NOMO-1 treated with dmso at 0.1 percent for 144 hours (cell line): Measurements from ENCODE around the gene TSPAN8.
"Not testable (repeated sequence)": the region's sequence is repeated elsewhere in the genome, so short reads cannot be mapped to it uniquely, and the experiment has no call there.

Experiments used
- DNase-seq: peaks from one replicate; lab custom pipeline; 2025; ENCODE audit not compliant: unreplicated experiment; lab: John Stamatoyannopoulos, UW

TSPAN8 gene

DNA sequence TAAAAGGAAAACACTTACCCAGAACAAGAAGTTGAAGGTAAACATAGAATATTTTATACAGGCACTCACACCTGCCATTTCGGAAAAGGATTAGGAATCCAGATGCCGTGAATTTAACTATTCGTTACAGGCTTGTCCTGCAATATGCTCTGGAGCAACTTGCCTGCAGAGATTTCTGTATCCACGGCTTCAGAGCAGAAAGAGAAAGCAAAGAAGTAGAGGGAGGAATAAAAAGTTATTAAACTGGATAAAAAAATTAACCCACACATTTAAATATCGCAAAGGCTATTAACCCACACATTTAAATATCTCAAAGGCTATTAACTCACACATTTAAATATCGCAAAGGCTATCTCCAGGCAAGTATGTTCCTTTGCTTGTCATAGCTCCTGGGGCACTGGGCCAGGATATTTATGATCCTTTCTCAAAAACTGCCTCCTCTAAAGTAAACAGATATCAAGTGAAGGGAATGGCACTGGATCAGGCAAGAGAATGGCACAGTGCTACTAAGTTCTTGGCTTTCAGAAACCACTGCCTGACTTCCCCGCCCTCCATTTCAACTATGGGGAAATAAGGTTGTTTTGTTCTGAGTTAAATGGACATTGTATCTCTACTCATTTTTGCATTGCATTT, at the start of gene TSPAN8:
Gene TSPAN8 (minus strand): TSS at position 399 of the 633 bp plus-strand sequence. CDS start 321 bp downstream, at position 78.
- DNase-seq = no peak

DNA sequence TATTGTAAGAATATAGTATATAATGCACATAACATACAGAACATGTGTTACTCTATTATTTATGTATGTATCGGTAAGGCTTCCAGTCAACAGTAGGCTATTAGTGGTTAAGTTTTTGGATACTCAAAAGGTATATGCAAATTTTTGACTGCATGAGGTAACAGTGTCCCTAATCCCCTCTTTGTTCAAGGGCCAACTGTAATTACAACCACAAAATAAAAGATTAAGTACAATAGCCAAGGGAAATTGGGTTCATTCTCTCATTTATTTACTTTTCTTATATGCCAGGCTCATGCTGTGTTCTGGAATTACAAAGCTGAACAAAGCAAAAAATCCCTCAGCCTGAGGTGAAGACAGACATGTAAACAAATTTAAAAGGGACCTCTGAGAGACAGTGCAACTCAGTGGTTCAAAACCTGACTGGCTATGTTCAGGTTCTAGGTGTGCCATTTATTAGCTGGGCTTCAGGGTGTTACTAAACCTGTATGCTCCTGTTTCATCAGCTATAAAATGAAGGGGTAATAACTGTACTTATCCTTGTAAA, 43.4 kb upstream of the TSPAN8 start:
- no peak for DNase-seq

DNA sequence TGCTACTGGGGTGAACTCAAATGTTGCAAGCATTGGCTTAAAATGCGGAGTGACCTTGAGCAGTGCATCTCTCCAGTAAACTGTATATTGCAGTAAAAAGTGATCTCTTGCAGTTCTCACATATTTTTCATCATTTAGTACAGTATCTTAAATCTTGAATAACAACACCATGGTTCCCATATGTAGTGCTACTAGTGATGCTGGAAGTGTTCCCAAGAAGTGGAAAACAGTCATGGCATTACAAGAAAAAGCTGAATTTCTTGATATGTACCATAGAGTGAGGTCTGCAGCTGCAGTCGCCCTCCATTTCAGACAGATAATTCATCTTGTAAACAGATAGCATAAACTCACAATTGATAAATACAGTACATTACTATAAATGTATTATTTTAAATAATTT, 42.9 kb upstream of the TSPAN8 start:
- no peak for DNase-seq

DNA sequence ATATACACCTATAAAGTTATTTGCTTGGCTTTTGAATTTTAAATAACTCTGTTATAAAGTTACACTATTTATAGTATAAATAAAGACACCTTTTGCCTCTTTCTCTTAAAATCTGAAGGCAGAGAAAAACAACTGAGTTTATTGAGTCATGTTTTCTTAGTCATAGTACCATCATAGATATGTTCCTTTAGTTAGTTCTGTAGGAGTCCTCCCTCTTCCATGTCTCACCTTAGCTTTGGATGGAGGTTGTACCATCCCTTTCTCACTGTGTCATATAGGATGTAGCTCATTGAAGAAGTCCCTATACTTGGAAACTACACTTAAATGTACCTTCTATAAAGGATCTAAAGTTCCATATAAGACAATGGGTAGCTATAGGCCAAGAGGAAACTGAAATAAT, 39.7 kb upstream of the TSPAN8 start:
- no peak for DNase-seq

DNA sequence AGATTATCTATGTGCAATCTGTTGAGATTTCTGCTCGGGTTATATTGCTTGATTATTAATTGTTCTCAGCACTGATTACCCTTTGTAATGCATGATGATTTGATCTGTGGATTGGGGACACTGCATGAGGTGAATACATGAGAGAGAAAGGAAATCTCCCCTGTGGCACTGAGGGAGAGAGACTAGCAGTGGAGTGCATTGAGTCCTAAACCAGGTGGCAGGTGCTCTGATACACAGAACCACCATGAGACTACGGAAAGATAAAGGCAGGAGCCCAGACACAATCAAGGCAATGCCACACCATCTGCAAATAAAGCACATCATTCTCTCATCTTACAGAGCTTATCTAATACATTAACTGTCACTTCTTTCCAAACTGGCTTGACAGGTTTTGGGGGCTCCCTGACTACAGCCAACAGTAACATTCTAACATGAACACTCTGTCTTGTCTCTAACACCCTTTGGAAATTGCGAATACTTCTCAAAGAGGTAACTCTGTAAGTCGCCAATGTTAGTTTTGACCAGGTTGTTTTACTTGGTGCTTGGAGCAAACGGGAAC, 37.6 kb upstream of the TSPAN8 start:
- no peak for DNase-seq

DNA sequence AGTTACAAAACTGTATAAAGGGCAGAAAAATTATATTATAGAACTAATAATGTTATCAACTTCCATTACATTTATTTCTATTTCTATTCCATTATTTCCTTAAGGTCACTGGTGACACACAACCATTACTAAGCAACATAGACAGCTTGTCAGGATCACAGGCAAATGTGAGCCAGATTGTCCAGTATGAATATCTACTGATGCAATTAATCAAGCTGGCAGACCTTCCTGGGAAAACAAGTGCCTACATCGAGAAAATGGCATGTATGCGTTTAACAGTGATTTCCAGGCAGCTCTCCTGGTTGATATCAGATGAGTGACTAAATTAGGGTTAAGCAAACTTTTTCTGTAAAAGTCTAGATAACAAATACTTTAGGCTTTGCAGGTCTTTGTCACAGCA, 36.9 kb upstream of the TSPAN8 start:
- DNase-seq = no peak

DNA sequence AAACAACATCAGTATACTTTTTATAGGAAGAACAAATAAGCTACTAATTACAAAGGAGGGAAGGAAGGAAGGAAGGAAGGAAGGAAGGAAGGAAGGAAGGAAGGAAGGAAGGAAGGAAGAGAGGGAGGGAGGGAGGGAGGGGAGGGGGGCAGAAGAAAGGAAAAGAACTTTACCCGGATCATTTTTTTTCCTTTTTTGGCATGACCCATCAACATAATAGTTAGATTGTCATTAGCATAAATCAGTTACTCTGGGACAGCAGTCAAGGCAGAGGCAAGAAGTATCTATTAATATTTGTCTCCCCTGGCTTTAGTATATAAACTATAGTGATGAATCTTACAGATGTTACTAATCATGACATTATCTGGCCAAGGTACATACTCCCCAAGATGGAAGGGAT, 35.2 kb upstream of the TSPAN8 start:
- no peak for DNase-seq

DNA sequence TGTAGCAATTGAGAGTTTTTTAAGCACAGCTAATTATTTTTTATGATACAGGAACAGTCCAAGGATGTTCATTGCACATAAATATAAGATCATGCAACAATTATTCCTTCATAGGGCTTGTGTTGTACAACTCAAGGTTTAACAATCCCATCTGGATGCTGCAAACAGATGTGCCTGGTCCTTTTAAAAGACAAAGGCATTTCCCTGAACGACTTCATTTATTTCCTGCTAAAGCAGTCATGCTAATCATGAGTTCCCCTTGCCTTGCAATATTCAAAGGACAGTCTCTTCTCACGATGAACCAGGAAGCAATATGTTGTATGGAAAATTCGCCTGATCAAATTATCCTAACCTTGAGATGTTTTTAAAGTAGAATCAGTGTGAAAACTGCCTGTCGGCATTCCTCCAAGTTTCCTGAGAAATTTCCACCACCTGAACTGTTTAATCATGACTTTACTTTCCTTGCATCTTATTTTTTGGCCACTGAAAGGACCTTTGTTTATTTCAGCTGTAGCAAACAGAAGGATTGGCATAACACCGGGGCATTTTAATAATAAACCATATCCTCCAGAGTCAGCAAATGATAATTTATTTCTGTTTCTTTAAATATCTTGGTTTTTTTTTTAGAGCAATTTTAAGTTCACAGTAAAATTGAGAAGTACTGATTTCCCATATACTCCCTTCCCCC, 33.9 kb upstream of the TSPAN8 start:
- DNase-seq = no peak

DNA sequence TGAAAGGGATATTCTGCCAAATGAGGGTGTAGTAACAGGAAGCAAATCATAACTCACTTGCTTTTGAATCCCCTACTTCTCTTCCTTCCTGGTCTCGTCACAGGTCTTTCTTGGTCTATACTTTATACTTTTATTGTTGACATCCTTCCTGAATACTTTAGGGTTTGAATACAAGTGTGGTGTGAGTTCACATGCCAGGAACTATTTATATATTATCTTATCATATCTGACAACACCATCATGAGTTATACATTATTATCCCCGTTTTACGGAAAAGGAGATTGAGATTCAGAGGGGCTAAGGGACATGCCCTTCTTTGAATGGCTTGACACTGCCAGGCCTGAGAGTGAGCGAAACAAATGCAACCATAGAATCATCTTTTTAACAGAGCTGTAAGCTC, 33.0 kb upstream of the TSPAN8 start:
- DNase-seq = no peak

DNA sequence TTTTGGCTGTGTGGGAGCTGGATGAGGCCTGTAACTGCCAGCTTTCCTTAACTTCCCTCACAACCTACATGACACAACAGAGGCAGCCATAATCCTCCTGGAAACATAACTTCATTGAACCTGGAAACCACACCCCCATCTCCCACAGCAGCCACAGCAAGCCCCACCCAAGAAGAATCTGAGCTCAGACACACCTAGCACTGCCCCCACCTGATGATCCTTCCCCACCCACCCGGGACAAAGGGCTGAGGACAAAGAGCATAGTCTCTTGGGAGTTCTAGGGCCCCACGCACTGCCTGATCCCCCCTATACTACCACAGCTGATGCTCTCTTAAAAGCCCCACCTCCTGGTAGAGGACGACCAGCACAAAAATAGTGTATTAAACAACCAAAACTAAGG, 29.6 kb upstream of the TSPAN8 start:
- no peak for DNase-seq

DNA sequence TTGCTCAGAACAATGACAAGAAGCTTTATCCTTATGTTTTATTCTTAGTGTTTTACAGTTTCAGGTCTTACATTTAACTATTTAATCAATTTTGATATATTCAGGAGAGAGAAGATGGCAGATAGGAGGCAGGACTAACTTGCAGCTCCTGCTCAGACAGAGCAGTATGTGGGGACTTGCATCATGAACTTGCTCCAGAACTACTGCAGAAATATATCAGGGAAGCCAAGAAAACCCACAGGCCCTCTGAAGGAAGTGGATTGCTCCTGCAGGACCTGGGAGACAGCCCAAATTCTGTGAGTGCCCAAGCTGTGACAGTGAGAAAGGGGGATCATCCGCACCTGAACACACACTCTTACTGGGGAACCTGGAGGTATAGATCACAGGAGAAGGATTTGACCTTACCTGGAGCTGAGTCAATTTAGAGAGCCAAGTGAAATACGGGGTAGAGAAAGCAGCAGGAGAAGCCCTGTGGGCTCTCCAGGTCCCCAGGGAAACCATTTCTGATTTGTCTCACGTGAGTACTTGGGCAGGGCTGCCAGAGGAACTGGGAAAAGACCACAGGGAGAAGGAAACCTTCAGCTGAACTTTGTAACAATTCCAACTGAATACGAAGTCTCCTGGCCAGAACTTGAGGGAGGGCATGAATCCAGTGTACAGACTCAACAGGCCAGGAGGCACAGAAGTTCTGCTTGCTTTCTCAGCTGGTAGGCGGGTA, 28.9 kb upstream of the TSPAN8 start:
- no peak for DNase-seq

DNA sequence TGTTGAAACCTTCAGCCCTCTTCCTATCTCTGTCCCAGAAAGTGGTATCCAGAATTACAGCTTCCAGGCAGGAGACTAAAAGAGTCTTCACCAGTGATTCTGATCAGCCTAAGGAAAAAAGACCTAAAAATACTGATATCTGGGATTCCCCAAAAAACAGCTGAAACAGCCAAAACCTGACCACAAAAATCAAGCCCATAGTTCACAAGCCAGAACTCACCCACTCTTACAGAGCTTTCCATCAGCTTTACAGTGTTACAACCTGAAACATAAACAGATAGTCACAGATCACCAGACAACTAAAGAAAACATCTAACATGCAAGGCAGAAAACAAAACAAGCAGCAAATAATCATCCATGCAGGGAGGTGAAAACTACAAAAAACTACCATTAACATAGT, 26.0 kb upstream of the TSPAN8 start:
- no peak for DNase-seq

DNA sequence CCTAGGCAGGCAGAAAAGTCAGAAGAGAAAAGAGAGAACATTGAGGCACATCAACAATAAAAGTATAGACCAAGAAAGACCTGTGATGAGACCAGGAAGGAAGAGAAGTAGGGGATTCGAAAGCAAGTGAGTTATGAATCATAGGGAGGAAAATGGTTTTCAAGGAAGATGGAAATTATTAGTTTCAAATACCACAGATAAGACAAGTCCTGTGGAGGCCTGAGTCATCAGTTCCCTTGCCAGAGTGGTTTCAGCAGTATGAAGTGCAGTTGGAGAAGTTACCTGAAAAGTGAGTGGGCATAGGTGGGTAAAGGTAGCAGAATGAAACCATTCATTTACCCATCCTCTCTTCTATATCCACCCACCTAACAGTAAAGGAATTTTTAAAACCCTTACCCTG, 25.2 kb upstream of the TSPAN8 start:
- no peak for DNase-seq

DNA sequence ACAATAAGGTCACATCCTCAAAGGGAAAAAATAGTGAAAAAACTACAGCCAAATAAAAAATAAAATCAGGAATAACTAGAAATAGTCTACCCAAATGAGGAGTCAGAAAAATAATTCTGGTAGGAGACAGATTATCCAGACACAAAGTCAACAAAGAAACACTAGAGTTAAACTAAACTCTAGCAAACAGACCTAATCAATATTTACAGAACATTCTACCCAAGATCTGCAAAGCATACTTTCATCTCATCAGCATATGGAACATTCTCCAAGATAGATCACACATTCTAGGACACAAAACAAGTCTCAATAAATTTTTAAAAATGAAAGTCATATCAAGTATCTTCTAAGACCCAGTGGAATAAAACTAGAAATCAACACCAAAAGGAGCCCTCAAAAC, 20.4 kb upstream of the TSPAN8 start:
- no peak for DNase-seq

DNA sequence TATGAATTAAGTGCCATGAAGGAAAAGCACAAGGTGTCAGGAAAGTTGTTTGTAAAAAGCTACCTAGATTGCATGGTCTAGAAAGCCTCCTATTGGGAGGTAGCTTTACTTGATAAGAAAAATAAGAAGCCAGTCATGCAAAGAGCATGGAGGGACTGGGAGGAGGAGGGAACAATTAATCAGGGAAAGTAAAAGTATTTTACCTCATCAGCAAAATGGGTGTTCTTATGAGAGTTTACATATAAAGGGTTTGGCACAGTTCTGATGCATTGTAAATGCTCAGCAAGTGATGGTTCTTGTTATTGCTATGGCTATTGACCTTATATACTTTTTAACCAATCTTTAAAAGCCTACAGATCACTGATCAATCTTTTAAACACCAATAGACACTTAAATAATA, 17.0 kb upstream of the TSPAN8 start:
- DNase-seq = no peak

DNA sequence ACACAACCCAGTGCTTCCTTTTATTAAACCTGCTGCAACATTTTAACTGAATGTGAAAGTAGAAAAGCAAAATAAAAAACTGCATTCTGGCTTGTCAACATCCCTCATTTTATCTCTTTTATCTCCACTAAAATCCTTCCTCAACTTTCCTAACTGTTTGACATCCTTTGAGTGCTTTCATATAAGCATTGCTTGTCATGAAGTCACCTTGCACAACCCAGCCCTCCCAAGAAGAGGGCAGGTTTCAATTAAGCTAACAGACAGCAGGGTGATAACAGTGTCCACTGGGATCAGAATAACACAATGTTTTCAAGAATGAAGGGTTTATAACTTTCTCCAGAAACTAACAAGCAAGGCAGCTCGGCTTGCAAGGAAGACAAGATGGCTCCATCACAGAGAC, 16.3 kb upstream of the TSPAN8 start:
- no peak for DNase-seq

DNA sequence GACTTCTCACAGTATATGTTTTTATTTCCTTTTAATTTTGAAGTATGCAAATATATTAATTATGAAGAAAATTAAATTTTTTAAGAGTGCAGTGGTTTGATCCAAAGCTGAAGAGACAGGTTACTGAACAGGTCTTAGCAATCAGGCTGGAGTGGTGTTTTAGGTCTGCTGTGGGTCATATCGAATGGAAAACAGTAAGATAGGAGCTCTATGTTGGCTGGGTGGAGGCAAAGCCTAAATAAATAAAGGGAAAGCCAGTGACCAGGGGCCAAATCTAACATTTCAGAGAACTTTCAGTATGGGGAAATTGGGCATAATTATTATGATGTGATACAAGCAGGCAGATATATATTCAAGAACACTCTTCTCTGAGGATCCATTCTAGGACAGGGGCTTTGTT, 12.7 kb upstream of the TSPAN8 start:
- no peak for DNase-seq

DNA sequence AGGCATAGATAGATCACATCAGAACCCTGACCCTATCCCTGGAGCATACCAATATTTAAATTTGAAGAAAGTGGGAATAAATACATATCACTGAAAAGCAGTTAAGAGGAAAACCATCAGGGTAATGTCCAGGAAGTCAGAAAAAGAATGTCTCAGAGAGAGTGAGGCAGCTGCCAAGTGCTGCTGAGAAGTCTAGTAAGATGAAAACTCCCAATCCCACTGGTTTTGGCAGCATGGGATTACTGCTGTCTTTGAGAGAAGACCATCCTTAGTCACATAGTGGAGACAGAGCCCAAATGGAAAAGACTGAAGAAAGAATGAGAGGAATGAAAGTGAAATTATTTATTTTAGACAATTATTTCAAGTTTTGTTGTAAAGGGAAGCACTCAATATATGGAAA, 11.5 kb upstream of the TSPAN8 start:
- no peak for DNase-seq

DNA sequence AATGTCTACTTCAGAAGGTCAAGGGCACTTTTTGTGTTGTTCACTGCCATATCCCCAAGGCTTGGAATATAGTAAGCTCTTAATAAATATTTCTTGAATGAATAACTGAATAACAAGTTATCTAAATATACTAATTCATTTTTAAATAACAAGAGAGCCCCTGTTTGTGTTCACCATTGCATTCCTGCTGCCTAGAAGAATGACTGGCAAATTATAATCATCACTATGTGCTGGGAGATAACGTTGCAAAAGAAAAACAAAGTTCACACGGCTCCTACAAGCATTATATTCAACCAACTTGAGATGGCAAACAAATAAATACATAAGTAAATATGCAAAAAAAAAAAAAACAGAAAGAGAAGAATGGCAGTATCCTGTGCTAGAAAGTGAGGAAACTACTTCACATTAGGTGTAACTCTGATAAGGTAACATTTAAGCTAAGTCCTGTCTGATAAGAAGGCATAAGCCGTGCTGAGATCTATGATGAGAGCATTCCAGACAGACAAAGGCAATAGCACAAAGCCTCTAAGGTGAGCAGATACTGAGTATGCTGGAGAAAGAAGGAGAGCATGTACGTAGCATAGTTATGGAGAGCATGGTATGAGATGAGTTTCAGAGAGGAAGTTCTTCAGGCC, 9.2 kb upstream of the TSPAN8 start:
- no peak for DNase-seq

DNA sequence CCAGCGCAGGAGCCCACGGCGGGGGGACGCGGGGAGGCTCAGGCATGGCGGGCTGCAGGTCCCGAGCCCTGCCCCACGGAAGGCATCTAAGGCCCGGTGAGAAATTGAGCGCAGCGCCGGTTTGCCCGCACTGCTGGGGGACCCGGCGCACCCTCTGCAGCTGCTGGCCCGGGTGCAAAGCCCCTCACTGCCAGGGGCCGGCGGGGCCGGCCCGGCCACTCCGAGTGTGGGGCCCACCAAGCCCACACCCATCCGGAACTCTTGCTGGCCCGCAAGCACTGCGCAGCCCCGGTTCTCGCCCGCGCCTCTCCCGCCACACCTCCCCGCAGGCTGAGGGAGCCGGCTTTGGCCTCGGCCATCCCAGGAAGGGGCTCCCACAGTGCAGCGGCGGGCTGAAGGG, 8.5 kb upstream of the TSPAN8 start:
- DNase-seq = no peak

DNA sequence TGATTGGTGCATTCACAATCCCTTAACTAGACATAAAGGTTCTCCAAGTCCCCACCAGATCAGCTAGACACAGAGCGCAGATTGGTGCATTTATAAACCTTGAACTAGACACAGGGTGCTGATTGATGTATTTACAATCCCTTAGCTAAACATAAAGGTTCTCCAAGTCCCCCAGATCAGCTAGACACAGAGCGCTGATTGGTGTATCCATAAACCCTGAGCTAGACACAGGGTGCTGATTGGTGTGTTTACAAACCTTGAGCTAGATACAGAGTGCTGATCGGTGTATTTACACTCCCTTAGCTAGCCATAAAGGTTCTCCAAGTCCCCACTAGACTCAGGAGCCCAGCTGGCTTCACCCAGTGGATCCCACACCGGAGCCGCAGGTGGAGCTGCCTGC, 8.0 kb upstream of the TSPAN8 start:
- DNase-seq = not testable (repeated sequence)
